Measurements from ENCODE around the gene PEX14. TPM values are rescaled to one million over a fixed set of nuclear protein-coding genes. Genes with fewer than 3 reads are reported as not detected.

PEX14 gene
- total RNA-seq, 1 donor: 17.3 TPM

GRCh38 chr1:10614377-10615225 lies 139.9 kb downstream of the PEX14 start:
- no peak for DNase-seq (ENCODE audit: low read depth)
- TF ChIP-seq CTCF (IDR thresholded peaks at IDR 0.05; ENCODE audit: insufficient read depth, low read depth, low read length): no peak
- no peak overlapping the region for H3K4me3 ChIP-seq (ENCODE audit: low read depth, low read length)

GRCh38 chr1:10615332-10615731 lies 140.6 kb downstream of the PEX14 start:
- no peak overlapping the region for H3K4me3 ChIP-seq (ENCODE audit: low read depth, low read length)
- DNase-seq (ENCODE audit: low read depth): no peak
- TF ChIP-seq CTCF (IDR thresholded peaks at IDR 0.05; ENCODE audit: insufficient read depth, low read depth, low read length): no peak

GRCh38 chr1:10615932-10616671 lies 141.4 kb downstream of the PEX14 start:
- no peak for TF ChIP-seq CTCF (IDR thresholded peaks at IDR 0.05; ENCODE audit: insufficient read depth, low read depth, low read length)
- no peak overlapping the region for H3K4me3 ChIP-seq (ENCODE audit: low read depth, low read length)
- DNase-seq (ENCODE audit: low read depth): no peak

GRCh38 chr1:10616696-10617095 lies 141.9 kb downstream of the PEX14 start:
- DNase-seq (ENCODE audit: low read depth): no peak
- no peak for TF ChIP-seq CTCF (IDR thresholded peaks at IDR 0.05; ENCODE audit: insufficient read depth, low read depth, low read length)
- H3K4me3 ChIP-seq (ENCODE audit: low read depth, low read length): no peak overlapping the region

- no peak for DNase-seq (ENCODE audit: low read depth)
- TF ChIP-seq CTCF (IDR thresholded peaks at IDR 0.05; ENCODE audit: insufficient read depth, low read depth, low read length): no peak
- no peak overlapping the region for H3K4me3 ChIP-seq (ENCODE audit: low read depth, low read length)
Observed at GRCh38 chr1:10617318-10617717, 142.6 kb downstream of the PEX14 start.

- DNase-seq (ENCODE audit: low read depth): no peak
- H3K4me3 ChIP-seq (ENCODE audit: low read depth, low read length): no peak overlapping the region
- no peak for TF ChIP-seq CTCF (IDR thresholded peaks at IDR 0.05; ENCODE audit: insufficient read depth, low read depth, low read length)
Observed at GRCh38 chr1:10617931-10618885, 143.5 kb downstream of the PEX14 start.

All from fibroblast of villous mesenchyme (primary cell).